ENCODE data around the gene SERPINB4.
"Not testable (repeated sequence)": the region's sequence is repeated elsewhere in the genome, so short reads cannot be mapped to it uniquely, and the experiment has no call there.

SERPINB4 gene

GRCh38 chr18:63644142-63644541, at the start of gene SERPINB4:
Gene SERPINB4 (minus strand): TSS chr18:63644256. CDS start chr18:63643577, 679 bp downstream.
- not testable (repeated sequence) for H3K36me3 ChIP-seq (ENCODE audit: control insufficient read depth in 2 of 2, insufficient read depth in 2 of 2, low read length in 2 of 2); H3K9me3 ChIP-seq (ENCODE audit: control insufficient read depth in 2 of 2, low read length in 2 of 2); H3K4me3 ChIP-seq (ENCODE audit: low read length in 2 of 2); H3K9ac ChIP-seq (ENCODE audit: low read depth in 1 of 2, low read length in 2 of 2); H3K27ac ChIP-seq (ENCODE audit: low read depth in 2 of 2, low read length in 2 of 2); H3K4me1 ChIP-seq (ENCODE audit: control insufficient read depth in 2 of 2, insufficient read depth in 2 of 2, low read length in 2 of 2); H3K27me3 ChIP-seq (ENCODE audit: control insufficient read depth in 2 of 2, insufficient read depth in 2 of 2, low read length in 2 of 2)

- Histone ChIP-seq H3K27me3 (ENCODE audit: control insufficient read depth in 2 of 2, insufficient read depth in 2 of 2, low read length in 2 of 2) (no peaks in the 10 kb centered on the region), H3K36me3 (ENCODE audit: control insufficient read depth in 2 of 2, insufficient read depth in 2 of 2, low read length in 2 of 2) (no peaks in the 10 kb centered on the region), H3K4me1 (ENCODE audit: control insufficient read depth in 2 of 2, insufficient read depth in 2 of 2, low read length in 2 of 2) (no peaks in the 10 kb centered on the region), H3K27ac (ENCODE audit: low read depth in 2 of 2, low read length in 2 of 2) (no peak overlapping the region), H3K9me3 (ENCODE audit: control insufficient read depth in 2 of 2, low read length in 2 of 2) (no peaks in the 10 kb centered on the region), H3K4me3 (ENCODE audit: low read length in 2 of 2) (no peak overlapping the region), H3K9ac (ENCODE audit: low read depth in 1 of 2, low read length in 2 of 2) (no peak overlapping the region)
Measured at GRCh38 chr18:63689064-63689463, 45.0 kb upstream of the SERPINB4 start.

GRCh38 chr18:63686871-63687270, 42.8 kb upstream of the SERPINB4 start:
- H3K27me3 ChIP-seq (ENCODE audit: control insufficient read depth in 2 of 2, insufficient read depth in 2 of 2, low read length in 2 of 2): no peaks in the 10 kb centered on the region
- H3K27ac ChIP-seq (ENCODE audit: low read depth in 2 of 2, low read length in 2 of 2): no peak overlapping the region
- H3K9me3 ChIP-seq (ENCODE audit: control insufficient read depth in 2 of 2, low read length in 2 of 2): no peaks in the 10 kb centered on the region
- no peaks in the 10 kb centered on the region for H3K36me3 ChIP-seq (ENCODE audit: control insufficient read depth in 2 of 2, insufficient read depth in 2 of 2, low read length in 2 of 2)
- no peak overlapping the region for H3K9ac ChIP-seq (ENCODE audit: low read depth in 1 of 2, low read length in 2 of 2)
- H3K4me3 ChIP-seq (ENCODE audit: low read length in 2 of 2): no peak overlapping the region
- no peaks in the 10 kb centered on the region for H3K4me1 ChIP-seq (ENCODE audit: control insufficient read depth in 2 of 2, insufficient read depth in 2 of 2, low read length in 2 of 2)

- Histone ChIP-seq H3K9ac (ENCODE audit: low read depth in 1 of 2, low read length in 2 of 2) (no peak overlapping the region), H3K4me3 (ENCODE audit: low read length in 2 of 2) (no peak overlapping the region), H3K4me1 (ENCODE audit: control insufficient read depth in 2 of 2, insufficient read depth in 2 of 2, low read length in 2 of 2) (no peaks in the 10 kb centered on the region), H3K36me3 (ENCODE audit: control insufficient read depth in 2 of 2, insufficient read depth in 2 of 2, low read length in 2 of 2) (no peaks in the 10 kb centered on the region), H3K9me3 (ENCODE audit: control insufficient read depth in 2 of 2, low read length in 2 of 2) (no peaks in the 10 kb centered on the region), H3K27me3 (ENCODE audit: control insufficient read depth in 2 of 2, insufficient read depth in 2 of 2, low read length in 2 of 2) (no peaks in the 10 kb centered on the region), H3K27ac (ENCODE audit: low read depth in 2 of 2, low read length in 2 of 2) (no peak overlapping the region)
Measured at GRCh38 chr18:63684718-63685117, 40.7 kb upstream of the SERPINB4 start.

- Histone ChIP-seq H3K4me3 (ENCODE audit: low read length in 2 of 2) (no peak overlapping the region), H3K27me3 (ENCODE audit: control insufficient read depth in 2 of 2, insufficient read depth in 2 of 2, low read length in 2 of 2) (no peaks in the 10 kb centered on the region), H3K36me3 (ENCODE audit: control insufficient read depth in 2 of 2, insufficient read depth in 2 of 2, low read length in 2 of 2) (no peaks in the 10 kb centered on the region), H3K4me1 (ENCODE audit: control insufficient read depth in 2 of 2, insufficient read depth in 2 of 2, low read length in 2 of 2) (no peaks in the 10 kb centered on the region), H3K27ac (ENCODE audit: low read depth in 2 of 2, low read length in 2 of 2) (no peak overlapping the region), H3K9ac (ENCODE audit: low read depth in 1 of 2, low read length in 2 of 2) (no peak overlapping the region), H3K9me3 (ENCODE audit: control insufficient read depth in 2 of 2, low read length in 2 of 2) (no peaks in the 10 kb centered on the region)
Measured at GRCh38 chr18:63683890-63684289, 39.8 kb upstream of the SERPINB4 start.

GRCh38 chr18:63683152-63683551, 39.1 kb upstream of the SERPINB4 start:
- no peaks in the 10 kb centered on the region for H3K9me3 ChIP-seq (ENCODE audit: control insufficient read depth in 2 of 2, low read length in 2 of 2)

GRCh38 chr18:63681449-63682340, 37.6 kb upstream of the SERPINB4 start:
- no peaks in the 10 kb centered on the region for H3K27me3 ChIP-seq (ENCODE audit: control insufficient read depth in 2 of 2, insufficient read depth in 2 of 2, low read length in 2 of 2)
- no peaks in the 10 kb centered on the region for H3K4me1 ChIP-seq (ENCODE audit: control insufficient read depth in 2 of 2, insufficient read depth in 2 of 2, low read length in 2 of 2)
- no peak overlapping the region for H3K9ac ChIP-seq (ENCODE audit: low read depth in 1 of 2, low read length in 2 of 2)
- no peaks in the 10 kb centered on the region for H3K9me3 ChIP-seq (ENCODE audit: control insufficient read depth in 2 of 2, low read length in 2 of 2)
- H3K4me3 ChIP-seq (ENCODE audit: low read length in 2 of 2): no peak overlapping the region
- H3K36me3 ChIP-seq (ENCODE audit: control insufficient read depth in 2 of 2, insufficient read depth in 2 of 2, low read length in 2 of 2): no peaks in the 10 kb centered on the region
- no peak overlapping the region for H3K27ac ChIP-seq (ENCODE audit: low read depth in 2 of 2, low read length in 2 of 2)

More at GRCh38 chr18:63683152-63683551, 39.1 kb upstream of the SERPINB4 start:
- H3K9ac ChIP-seq (ENCODE audit: low read depth in 1 of 2, low read length in 2 of 2): no peak overlapping the region
- no peaks in the 10 kb centered on the region for H3K27me3 ChIP-seq (ENCODE audit: control insufficient read depth in 2 of 2, insufficient read depth in 2 of 2, low read length in 2 of 2)
- H3K4me1 ChIP-seq (ENCODE audit: control insufficient read depth in 2 of 2, insufficient read depth in 2 of 2, low read length in 2 of 2): no peaks in the 10 kb centered on the region
- H3K4me3 ChIP-seq (ENCODE audit: low read length in 2 of 2): no peak overlapping the region
- no peak overlapping the region for H3K27ac ChIP-seq (ENCODE audit: low read depth in 2 of 2, low read length in 2 of 2)
- no peaks in the 10 kb centered on the region for H3K36me3 ChIP-seq (ENCODE audit: control insufficient read depth in 2 of 2, insufficient read depth in 2 of 2, low read length in 2 of 2)

- Histone ChIP-seq H3K9me3 (ENCODE audit: control insufficient read depth in 2 of 2, low read length in 2 of 2) (no peaks in the 10 kb centered on the region), H3K27ac (ENCODE audit: low read depth in 2 of 2, low read length in 2 of 2) (no peak overlapping the region), H3K9ac (ENCODE audit: low read depth in 1 of 2, low read length in 2 of 2) (no peak overlapping the region), H3K4me3 (ENCODE audit: low read length in 2 of 2) (no peak overlapping the region), H3K36me3 (ENCODE audit: control insufficient read depth in 2 of 2, insufficient read depth in 2 of 2, low read length in 2 of 2) (no peaks in the 10 kb centered on the region), H3K27me3 (ENCODE audit: control insufficient read depth in 2 of 2, insufficient read depth in 2 of 2, low read length in 2 of 2) (no peaks in the 10 kb centered on the region), H3K4me1 (ENCODE audit: control insufficient read depth in 2 of 2, insufficient read depth in 2 of 2, low read length in 2 of 2) (no peaks in the 10 kb centered on the region)
Measured at GRCh38 chr18:63679820-63680606, 36.0 kb upstream of the SERPINB4 start.

- Histone ChIP-seq H3K9me3 (ENCODE audit: control insufficient read depth in 2 of 2, low read length in 2 of 2) (no peaks in the 10 kb centered on the region), H3K4me3 (ENCODE audit: low read length in 2 of 2) (no peak overlapping the region), H3K9ac (ENCODE audit: low read depth in 1 of 2, low read length in 2 of 2) (no peak overlapping the region), H3K27me3 (ENCODE audit: control insufficient read depth in 2 of 2, insufficient read depth in 2 of 2, low read length in 2 of 2) (no peaks in the 10 kb centered on the region), H3K4me1 (ENCODE audit: control insufficient read depth in 2 of 2, insufficient read depth in 2 of 2, low read length in 2 of 2) (no peaks in the 10 kb centered on the region), H3K36me3 (ENCODE audit: control insufficient read depth in 2 of 2, insufficient read depth in 2 of 2, low read length in 2 of 2) (no peaks in the 10 kb centered on the region), H3K27ac (ENCODE audit: low read depth in 2 of 2, low read length in 2 of 2) (no peak overlapping the region)
Measured at GRCh38 chr18:63677500-63678225, 33.6 kb upstream of the SERPINB4 start.
